WERI-Rb-1 (cell line): ENCODE results near the gene GNB3.
A peak's percentile ranks its signal among the peaks of the same experiment; 100 is the strongest.

ENCODE experiments used
- DNase-seq: peaks from one replicate; pipeline ENCODE4 v3.0.0-alpha.2; 2020
- H3K27ac ChIP-seq: fragments of 250-450 bp; sonication (Bioruptor Pico); 2 replicates; pipeline ENCODE4 v1.5.1; 2020; ENCODE audit warnings: mild to moderate bottlenecking, moderate library complexity
- H3K27me3 ChIP-seq: fragments of 250-450 bp; sonication (Bioruptor Pico); 2 replicates; pipeline ENCODE4 v1.5.1; 2021; ENCODE audit warnings: mild to moderate bottlenecking, low read depth, moderate library complexity; ENCODE audit not compliant: insufficient read depth, severe bottlenecking
- H3K36me3 ChIP-seq: fragments of 250-450 bp; sonication (Bioruptor Pico); 2 replicates; pipeline ENCODE4 v1.5.1; 2020; ENCODE audit warnings: mild to moderate bottlenecking, moderate library complexity
- H3K4me3 ChIP-seq: 2 replicates; pipeline ENCODE4 v1.5.1; 2011; ENCODE audit warnings: low read depth, mild to moderate bottlenecking, control low read depth, low read length
- H3K9me3 ChIP-seq: fragments of 250-450 bp; sonication (Bioruptor Pico); 2 replicates; pipeline ENCODE4 v1.5.1; 2021; ENCODE audit warnings: mild to moderate bottlenecking, moderate library complexity; ENCODE audit not compliant: severe bottlenecking
- CTCF ChIP-seq: IDR thresholded peaks from 2 replicates; pipeline ENCODE4 v1.5.1; 2011; ENCODE audit warnings: low read depth, mild to moderate bottlenecking, control low read depth, inconsistent platforms, low read length

GNB3 gene

GRCh38 chr12:6843118-6843902 is 2.6 kb downstream of the GNB3 start:
- DNase-seq, result peak; percentile 87
- H3K9me3 ChIP-seq, result no peaks in the 10 kb centered on the region
- H3K27ac ChIP-seq, result peak overlapping the region; percentile 92
- peak overlapping the region; percentile 66 for H3K4me3 ChIP-seq
- H3K27me3 ChIP-seq, result no peaks in the 10 kb centered on the region
- H3K36me3 ChIP-seq, result peaks cover 82% of the 10 kb centered on the region
- TF ChIP-seq CTCF, result peak; percentile 50

GRCh38 chr12:6845395-6845794 is 4.7 kb downstream of the GNB3 start:
- Histone ChIP-seq H3K27ac (peak overlapping the region; percentile 92), H3K4me3 (peak overlapping the region; percentile 41), H3K36me3 (peaks cover 90% of the 10 kb centered on the region), H3K27me3 (no peaks in the 10 kb centered on the region), H3K9me3 (no peaks in the 10 kb centered on the region)
- no peak for TF ChIP-seq CTCF
- DNase-seq, result peak; percentile 21

- Histone ChIP-seq H3K36me3 (peaks cover 95% of the 10 kb centered on the region), H3K9me3 (no peaks in the 10 kb centered on the region), H3K4me3 (peak overlapping the region; percentile 41), H3K27me3 (no peaks in the 10 kb centered on the region), H3K27ac (peak overlapping the region; percentile 92)
- DNase-seq, result peak; percentile 91
- TF ChIP-seq CTCF, result no peak
Measured at GRCh38 chr12:6846316-6846869, 5.7 kb downstream of the GNB3 start.

GRCh38 chr12:6847676-6848075 is 7.0 kb downstream of the GNB3 start:
- no peaks in the 10 kb centered on the region for H3K9me3 ChIP-seq
- H3K27me3 ChIP-seq, result no peaks in the 10 kb centered on the region
- TF ChIP-seq CTCF, result no peak
- H3K4me3 ChIP-seq, result no peak overlapping the region; the same call in 1 of the 2 replicates
- peak; percentile 79 for DNase-seq
- H3K36me3 ChIP-seq, result peaks cover 82% of the 10 kb centered on the region
- H3K27ac ChIP-seq, result peak overlapping the region; percentile 92

GRCh38 chr12:6849427-6849826 is 8.7 kb downstream of the GNB3 start:
- no peak for DNase-seq
- no peak for TF ChIP-seq CTCF
- Histone ChIP-seq H3K27ac (peak overlapping the region; percentile 92), H3K27me3 (no peaks in the 10 kb centered on the region), H3K9me3 (no peaks in the 10 kb centered on the region), H3K4me3 (no peak overlapping the region), H3K36me3 (peaks cover 71% of the 10 kb centered on the region)
